HTERT RPE-1 (cell line): ENCODE measurements around the gene SUSD5.
"Not testable (repeated sequence)": the region's sequence is repeated elsewhere in the genome, so short reads cannot be mapped to it uniquely, and the experiment has no call there.

ENCODE experiments used
- in situ Hi-C: fragments of 300-500 bp; cut with MboI; formaldehyde crosslinking; loops from 4 replicates; pipeline ENCODE4 v1.14.3; 2020; ENCODE audit warnings: low sequenced_read_pairs

The SUSD5 gene

DNA sequence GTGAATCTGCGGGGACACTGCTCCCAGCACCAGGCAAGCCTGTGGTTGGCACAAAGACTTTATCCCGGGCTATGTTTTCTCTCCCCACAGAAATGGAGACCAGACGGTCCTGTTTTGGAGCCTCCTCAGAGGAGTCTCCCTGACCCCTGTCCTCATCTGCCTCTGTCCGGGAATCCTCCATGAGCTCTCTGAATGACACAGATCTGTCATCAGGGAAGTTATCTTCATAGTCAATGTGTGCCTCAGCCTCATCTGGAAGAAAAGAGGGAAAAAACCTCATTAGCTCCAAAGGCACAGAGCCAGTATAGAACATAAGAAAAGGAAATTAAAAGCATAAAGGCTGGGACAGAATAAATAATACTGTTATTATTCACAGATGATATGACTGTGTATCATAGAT is 64.8 kb downstream of the SUSD5 start:
- in situ Hi-C loops = no loop called here

DNA sequence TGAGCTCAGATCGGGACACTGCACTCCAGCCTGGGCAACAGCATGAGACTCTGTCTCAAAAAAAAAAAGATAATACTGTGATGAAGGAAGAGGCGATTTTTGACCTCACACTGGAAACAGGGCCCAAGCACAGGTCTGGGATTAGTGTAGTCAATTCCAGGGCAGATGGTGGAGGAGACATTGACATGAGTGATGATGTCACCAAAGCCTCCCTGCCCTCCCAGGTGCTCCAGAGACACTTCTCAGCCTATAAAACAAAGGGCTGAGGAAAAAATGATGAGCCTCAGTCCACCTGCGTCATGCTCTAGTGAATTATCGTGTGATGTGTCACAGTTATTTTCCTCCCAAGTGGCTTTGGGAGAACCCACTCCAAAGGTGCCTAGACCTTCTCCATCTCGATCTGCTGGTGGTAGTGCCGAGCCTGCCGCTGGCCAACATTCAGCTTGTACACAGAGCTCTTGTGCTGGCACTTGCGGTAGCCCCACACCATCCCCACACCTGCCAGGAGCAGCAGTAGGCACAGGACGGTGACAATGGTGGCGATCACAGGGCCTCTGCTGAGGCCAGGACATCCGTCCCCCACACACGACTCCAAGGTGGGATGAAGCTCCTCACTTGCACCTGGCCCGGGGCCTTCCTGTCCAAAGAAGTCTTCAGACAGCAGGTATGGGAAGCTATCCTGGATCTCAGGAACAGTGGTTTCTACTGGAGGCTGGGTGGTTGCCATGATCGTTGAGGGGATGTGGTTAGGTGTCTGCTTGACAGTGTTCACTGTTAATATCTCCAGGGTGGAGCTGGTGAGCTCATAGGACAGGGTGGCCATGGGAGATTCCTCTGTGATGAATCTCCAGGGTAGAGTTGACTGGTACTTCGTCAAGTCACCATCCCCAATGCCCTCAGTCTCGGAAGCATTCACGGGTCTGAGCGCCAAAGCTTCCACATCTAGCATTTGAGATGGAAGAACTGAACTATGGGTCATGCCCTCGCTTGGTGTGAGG is 65.9 kb downstream of the SUSD5 start:
- in situ Hi-C loops = no loop called here

DNA sequence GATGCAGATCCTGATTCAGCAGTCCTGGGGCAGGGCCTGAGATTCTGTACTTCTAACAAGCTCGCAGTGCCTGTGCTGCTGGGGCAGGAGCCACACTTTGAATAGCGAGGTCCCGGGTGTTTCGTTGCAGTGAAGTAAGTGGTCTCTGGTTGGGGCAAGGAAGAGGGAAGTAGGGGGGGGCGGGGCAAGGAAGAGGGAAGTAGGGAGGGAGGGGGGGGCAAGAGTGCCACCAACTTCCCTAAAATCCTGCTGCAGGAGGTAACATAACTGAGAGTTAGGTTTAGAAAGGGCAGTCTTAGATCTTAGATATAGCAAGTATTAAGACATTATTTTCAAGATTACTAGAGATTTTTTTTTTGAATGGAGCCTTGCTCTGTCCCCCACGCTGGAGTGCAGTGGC is 69.3 kb downstream of the SUSD5 start:
- in situ Hi-C loops = no loop called here

DNA sequence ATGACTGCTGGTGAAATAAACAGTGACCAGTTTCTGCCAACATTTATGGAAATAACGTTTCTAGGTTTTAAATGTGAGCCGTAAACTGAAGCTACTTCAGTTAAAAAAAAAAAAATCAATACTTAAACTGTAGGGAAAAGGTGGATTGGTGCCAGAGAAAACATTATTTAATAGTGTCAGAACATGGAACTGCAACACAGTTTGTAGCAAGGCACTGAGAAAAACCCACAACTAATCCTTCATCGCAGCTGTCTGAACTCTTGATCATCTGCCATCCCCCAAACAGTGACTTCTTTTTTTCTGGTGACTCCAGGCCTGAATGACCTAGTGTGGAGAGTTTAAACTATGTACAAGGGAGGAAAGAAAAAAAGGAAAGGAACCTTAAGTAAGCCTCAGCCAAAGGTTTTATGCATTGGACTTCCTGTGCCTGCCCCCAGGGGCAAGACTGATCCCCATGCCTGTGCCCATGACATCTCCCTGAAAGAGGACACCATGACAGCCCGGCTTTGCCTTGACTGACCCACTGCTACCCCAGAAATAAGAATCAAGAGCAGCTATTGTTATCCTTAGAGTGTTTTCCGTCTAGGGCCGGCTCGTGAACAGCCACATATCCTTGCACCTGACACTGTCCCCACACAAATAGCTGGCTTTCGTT is 71.7 kb downstream of the SUSD5 start:
- in situ Hi-C loops = no loop called here

DNA sequence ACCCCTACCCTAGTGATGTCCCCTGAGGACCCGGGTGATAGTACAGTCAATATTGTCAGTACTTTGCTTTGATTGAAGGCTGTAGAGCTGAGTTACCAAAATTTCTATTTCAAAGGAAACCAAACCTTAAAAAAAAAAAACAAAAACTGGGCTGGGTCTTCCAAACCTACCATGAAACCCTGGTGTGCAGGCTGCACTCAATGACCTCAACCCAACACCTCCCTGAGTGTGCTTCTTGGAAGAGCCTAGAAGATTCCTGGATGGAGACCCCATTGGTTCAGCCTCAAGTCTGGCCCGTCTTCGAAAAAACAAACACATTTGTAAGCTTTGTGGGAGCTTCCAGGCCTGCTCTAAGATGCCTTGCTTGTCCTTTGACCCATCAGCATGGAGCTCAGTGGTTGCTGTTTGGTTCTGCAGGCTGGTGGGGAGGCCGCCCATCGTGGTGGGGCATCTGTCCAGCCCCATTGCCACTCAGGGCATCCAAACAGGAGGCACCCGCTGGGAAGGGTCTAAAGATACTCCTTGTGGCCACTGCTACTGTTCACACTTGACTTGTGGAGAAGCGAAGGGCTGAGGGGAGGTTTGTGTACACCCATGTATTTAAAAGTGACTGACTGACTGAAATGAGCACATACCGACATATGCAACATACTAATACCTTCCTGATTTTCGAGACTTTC is 72.6 kb downstream of the SUSD5 start:
- in situ Hi-C loops = no loop called here

DNA sequence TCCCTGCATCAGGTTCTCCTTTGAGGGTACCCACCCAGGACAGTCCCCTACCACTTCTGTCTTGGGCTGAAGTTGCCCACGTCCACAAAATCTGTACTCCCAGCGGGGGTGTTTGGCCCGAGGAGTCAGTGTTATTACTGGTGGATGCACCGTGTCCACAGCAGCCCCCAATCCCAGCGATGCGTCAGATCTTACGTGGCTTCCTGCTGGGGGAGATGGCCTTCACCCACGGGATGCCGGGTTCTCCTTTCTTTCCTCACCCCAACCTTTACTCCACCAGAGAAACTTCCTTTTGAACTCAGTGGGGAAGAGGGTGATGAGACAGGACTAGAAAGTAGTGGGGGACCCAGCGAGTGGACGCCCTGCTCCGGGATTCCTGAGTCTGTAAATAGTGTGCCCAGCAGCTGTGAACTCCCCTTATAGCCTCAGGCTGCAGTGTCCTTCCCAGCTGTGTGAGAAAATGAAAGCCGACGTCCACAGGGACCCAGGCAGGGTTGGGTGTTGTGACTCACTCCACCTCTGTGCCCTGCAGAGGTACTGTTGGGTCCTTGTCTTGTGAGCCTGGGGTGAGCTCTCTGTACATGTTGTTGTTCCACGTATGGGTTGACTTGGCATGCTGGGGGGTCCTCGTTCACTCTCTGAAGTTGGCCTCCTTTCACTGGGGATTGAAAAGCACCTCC is 73.2 kb downstream of the SUSD5 start:
- in situ Hi-C loops = no loop called here

DNA sequence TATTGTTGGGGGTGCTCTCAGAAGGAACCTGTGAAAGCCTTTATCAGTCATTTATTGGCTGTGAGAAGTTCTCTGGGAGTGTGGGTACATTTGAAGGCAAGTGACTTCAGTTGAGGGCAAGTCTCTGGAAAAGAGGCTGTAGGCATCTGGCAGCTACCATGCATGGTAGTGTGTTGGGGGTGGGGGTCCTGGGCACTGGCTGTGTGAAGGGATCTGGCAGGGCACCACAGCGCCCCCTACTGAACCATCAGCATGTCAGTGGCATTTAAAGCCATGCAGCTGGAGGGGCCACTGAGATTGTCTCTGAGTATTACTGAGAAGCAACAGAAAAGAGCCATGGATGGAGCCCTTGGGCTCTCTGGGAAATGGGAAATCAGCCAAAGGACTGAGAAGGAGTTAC is 74.2 kb downstream of the SUSD5 start:
- in situ Hi-C loops = no loop called here

DNA sequence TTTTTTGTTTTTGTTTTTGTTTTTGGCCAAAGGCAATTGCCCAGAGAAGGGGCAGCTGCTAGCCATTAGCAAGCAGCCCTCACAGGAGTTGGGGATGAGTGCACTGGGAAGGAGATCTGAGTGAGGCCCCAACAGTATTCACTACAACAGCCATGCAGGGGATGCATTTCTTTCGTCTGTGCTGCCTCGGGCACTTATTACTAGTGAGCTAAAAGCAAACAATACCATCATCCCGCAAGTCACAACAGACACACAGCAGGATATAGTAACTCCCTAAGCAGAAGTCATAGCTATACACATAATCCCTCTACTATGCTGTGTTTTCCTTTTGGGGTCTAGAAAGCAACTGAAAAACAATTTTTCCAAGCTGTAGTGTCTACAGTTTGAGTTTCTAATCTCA is 77.6 kb downstream of the SUSD5 start:
- in situ Hi-C loops = no loop called here

DNA sequence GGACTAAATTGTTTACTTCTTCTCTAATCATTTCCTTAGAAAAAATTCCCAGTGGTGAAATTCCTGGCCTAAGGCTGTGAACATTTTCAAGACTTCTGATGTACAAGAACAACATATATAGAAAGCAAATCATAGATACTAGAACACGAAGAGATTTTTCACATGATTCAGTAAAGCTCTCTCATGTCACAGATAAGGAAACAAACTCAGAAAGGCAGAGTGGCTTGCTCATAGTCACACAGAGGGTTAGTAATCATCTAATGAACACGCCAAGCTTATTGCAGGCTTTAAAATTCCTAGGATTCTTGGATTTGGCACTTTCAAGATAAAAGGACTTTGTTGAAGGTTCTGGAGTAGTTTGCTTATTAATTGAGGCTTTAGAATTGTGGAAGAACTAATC is 78.6 kb downstream of the SUSD5 start:
- in situ Hi-C loops = no loop called here

DNA sequence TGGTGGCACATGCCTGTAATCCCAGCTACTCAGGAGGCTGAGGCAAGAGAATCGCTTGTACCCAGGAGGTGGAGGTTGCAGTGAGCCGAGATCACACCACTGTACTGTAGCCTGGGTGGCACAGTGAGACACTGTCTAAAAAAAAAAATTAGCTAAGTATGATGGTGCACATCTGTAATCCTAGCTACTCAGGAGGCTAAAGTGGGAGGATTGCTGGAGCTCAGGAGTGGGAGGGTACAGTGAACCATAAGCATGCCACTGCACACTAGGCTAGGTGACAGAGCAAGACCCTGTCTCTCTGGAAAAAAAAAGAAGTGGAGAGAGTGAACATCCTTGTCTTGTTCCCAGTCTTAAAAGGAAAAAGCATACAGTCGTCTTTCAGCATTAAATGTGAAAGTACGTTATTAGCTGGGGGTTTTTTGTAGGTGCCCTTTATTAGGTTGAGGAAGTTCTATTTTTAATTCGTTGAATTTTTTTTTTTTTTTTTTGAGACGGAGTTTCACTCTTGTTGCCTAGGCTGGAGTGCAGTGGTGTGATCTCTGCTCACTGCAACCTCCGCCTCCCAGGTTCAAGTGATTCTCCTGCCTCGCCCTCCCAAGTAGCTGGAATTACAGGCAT is 79.5 kb downstream of the SUSD5 start:
- in situ Hi-C loops = not testable (repeated sequence)

DNA sequence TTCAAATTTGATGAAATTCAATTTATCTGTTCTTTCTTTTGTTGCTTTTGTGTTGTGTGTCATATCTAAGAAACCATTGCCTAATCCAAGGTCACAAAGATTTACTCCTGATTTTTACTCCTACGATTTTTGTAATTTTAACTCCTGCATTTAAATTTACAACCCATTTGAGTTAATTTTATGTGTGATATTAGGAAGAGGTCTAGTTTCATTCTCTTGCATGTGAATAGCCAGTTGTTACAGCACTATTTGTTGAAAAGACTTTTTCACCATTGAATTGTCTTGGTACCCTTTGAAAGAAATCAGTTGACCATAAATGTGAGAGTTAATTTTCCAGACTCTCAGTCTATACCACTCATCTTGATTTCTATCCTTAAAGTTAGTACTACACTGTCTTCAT is 80.9 kb downstream of the SUSD5 start:
- in situ Hi-C loops = no loop called here

DNA sequence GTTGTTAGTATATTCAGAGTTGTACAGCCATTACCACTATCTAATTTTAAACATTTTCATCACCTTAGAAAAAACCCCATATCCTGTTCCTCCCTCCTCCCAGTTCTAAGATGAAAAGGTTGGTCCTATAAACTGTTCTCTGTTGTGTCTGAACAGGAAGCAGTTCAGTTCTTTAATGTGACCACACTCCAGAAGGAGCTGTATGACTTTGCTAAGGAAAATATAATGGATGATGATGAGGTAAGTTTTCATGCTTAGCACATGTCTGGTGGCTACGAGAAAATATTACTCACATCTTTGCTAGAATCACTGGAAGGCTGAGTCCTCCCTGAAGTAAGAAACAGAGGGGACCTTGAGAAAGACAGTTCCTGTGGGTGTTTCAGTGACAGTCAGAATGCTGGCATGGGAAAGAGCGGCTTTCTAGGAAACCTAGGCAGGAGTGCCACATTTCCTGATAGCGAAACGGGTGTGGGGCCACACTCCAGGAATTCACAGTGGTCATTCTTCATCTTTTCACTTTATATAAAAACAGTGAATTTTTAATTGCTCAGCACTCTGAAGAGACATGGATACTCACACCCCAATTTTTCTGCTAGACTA is 84.5 kb downstream of the SUSD5 start:
- in situ Hi-C loops = no loop called here

DNA sequence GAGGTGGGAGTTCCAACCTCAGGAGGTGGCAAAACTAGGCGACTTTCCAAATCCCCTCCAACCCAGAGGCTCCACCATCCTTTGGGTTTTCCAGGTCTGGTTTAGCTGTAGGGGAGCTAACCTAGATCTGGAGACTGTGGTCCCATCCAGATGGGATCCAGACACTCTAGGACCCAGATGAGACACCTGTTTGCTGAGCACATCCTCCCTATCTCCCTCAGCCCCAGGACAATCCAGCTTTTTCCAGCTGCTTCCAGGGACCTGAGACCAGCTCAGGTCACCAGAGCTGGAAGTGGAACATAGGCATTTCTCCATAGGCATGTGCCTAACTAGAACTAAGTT is 86.6 kb downstream of the SUSD5 start:
- in situ Hi-C loops = no loop called here

DNA sequence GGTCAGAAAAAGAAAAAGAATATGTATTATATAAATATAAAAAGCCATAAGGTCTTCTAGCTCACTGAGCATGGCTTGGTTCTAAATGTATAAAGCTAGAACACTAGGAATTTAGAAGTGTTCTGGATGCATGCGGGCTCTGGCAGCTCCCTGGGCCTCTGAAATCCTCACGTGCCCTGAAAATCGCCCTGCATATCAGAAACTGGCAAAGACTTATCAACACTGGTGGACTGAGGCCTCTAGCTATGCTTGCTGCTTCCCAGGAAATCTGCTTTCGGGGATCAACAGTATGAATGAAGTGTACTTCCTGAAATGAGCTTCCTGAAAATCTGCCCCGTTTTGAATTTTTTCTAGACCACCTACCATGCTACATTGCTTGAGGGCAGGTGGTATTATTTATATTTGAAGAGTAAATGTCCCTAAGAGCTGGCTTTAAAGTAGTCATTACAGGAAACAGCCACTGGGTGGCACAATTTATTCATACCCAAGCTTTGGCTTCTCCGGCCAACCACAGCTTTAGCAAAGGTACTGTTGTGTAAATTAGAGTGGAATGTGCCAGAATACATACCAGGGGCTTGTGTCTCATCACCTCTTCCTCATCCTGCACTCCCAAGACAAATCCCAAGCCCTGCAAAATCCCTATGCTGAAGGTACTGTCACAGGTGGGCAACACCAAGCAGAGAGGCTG is 87.1 kb downstream of the SUSD5 start:
- in situ Hi-C loops = no loop called here

DNA sequence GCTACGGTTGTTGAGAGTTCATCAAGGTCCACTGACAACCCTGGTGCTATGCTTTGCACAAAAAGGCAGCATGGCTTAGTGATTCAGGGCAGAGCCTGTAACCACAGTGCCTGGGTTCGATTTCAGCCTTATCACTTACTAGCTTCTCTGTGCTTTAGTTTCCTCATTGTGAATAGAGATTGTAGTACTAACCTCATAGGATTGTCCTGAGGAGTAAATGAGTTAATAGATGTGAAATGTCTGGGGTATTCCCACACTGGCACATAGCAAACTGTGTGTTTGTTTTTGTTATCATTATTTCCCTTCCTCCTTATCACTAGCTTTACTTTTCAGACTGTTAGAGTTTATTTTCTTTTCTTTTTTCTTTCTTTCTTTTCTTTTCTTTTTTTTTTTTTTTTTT is 88.5 kb downstream of the SUSD5 start:
- in situ Hi-C loops = no loop called here

DNA sequence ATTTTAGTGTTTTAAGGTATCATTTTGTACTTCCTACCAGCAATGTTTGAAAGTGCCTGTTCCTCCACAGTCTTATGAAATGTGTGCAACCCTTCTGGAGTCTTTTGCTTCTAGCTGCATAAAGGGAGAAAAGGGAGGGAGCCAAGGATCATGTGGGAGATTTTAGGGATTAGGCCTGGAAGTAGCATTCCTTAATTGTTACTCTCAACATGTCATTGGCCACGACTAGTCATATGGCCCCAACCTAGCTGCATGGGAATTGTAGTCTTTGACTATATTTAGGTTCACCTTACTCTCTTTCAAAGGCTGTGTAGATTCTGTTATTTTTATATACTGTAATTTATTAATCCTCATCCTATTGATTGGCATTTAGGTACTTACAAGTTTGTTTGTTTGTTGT is 89.9 kb downstream of the SUSD5 start:
- in situ Hi-C loops = no loop called here

DNA sequence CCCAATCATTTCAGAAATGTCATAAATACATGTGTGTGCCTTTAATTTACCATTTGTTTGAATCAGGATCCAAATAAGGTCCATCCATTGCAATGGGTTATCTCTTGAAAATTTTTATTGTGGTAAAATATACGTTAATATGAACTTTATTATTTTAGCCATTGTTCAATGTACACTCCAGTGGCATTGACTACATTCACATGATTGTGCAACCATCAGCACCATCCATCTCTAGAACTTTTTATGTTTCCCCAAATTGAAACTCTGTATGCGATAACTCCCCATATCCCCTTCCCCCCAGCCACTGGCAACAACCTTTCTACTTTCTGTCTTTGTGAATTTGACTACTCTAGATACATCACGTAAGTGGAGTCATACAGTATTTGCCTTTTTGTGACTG is 92.8 kb downstream of the SUSD5 start:
- in situ Hi-C loops = no loop called here

DNA sequence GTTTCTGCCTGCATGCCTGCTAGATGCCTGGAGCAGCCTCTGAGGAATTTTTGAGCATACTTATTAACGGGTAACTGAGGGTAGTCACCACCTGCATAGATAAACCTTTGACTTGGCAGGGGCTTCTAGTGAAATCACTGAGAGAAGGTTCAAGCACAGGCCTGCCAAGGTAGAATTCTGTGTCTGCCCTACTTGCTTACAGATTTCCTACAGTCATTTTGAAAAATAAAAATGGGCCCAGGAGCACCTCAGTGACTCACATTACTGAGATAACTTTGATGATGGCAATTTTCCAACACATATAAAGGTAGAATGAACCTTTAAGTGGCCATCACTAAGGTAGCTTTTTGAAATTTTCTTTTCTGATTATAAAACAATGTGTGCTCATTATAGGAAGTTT is 94.0 kb downstream of the SUSD5 start:
- in situ Hi-C loops = no loop called here

DNA sequence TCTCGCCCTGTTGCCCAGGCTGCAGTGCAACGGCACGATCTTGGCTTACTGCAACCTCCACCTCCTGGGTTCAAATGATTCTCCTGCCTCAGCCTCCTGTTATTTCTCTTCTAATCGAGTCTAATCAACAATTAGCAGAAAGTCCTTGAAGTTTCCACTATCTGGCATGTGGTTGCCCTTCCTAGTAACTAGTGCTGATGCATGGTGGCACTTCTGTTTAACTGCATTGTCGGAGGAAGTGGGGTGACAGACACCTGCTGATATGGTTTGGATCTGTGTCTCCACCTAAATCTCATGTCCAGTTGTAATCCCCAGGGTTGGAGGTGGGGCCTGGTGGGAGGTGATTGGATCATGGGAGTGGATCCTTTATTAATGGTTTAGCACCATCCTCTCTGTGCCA is 95.6 kb downstream of the SUSD5 start:
- in situ Hi-C loops = no loop called here

DNA sequence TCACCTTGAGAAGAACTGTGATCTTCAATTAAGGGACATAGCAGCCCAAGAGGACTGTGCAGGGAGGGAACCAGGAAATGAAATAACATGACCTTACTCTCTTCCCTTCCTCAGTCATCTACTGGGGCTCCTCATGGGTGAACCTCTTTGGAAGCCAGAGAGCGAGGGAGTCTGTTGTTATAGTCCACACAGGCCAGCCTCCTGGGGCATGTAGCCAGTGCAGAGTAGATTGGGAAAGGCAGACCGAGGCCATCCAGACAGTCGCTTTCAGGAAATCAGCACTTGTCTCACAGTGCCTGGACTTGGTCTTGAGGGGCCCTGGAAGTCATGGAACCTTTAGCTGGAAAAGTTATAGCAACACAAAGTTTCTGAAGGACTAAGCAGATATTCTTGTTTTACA is 98.7 kb downstream of the SUSD5 start:
- in situ Hi-C loops = no loop called here
